HepG2 (cell line): ENCODE measurements around the gene GNG12. TPM values are rescaled to one million over a fixed set of nuclear protein-coding genes. Genes with fewer than 3 reads are reported as not detected.
A peak's percentile ranks its signal among the peaks of the same experiment; 100 is the strongest.

Experiments used
- ATAC-seq: fragments of 200-7000 bp; cut with Tn5 transposase; 3 replicates; pipeline ENCODE4 v1.9.1; 2020; ENCODE audit warnings: mild to moderate bottlenecking, moderate library complexity
- BruUV-seq: library from RNA; stranded (reverse); fragments of 400-500 nt; replicated peaks from 2 replicates; lab custom pipeline; 2021; lab: Mats Ljungman, UMichigan
- CTCF ChIA-PET: fragments of 300-600 bp; formaldehyde crosslinking; extraction: SDS; loops from one replicate; lab custom pipeline; 2021; ENCODE audit warnings: low total read pairs, inconsistent platforms, low intra/inter-chr PET ratio; lab: Yijun Ruan, JAX
- POLR2A ChIA-PET: fragments of 350-600 bp; sonication (Branson Sonifier 250); formaldehyde crosslinking; loops from one replicate; lab custom pipeline; 2020; ENCODE audit warnings: antibody characterized with exemption, inconsistent platforms; lab: Yijun Ruan, JAX
- DNase-seq: peaks from one replicate; pipeline ENCODE4 v3.0.0-alpha.2; 2015; ENCODE audit warnings: low spot score
- FAIRE-seq: peaks from 3 replicates; lab custom pipeline; 2011; peaks lifted over from hg19 to GRCh38; lab: Jason Lieb, UNC
- H2AFZ ChIP-seq: one replicate; pipeline ENCODE4 v1.6.1; 2011; ENCODE audit warnings: low read length, inconsistent platforms
- H3K27ac ChIP-seq: fragments of 300-600 bp; 3 replicates; pipeline ENCODE4 v1.8.0; 2011; ENCODE audit warnings: mixed run types, mild to moderate bottlenecking, mixed read lengths, low read length, inconsistent platforms; ENCODE audit not compliant: insufficient read depth; ENCODE audit errors: extremely low read length
- H3K27me3 ChIP-seq, 2 experiments: fragments of 200-600 bp in 1 of 2; 2 replicates in 1 of 2; 3 replicates in 1 of 2; pipeline versions ENCODE4 v1.6.0 to v1.8.0; 2011; ENCODE audit warnings: low read length in 2 of 2, mild to moderate bottlenecking in 2 of 2, moderate library complexity in 2 of 2, inconsistent platforms in 1 of 2; ENCODE audit not compliant: insufficient read depth in 2 of 2, control insufficient read depth in 1 of 2
- H3K36me3 ChIP-seq, 2 experiments: fragments of 200-600 bp in 1 of 2; replicated peaks in 1 of 2; 2 replicates in 1 of 2; 3 replicates in 1 of 2; pipeline versions ENCODE4 v1.5.1 to v1.8.0; 2011; ENCODE audit warnings: low read length in 2 of 2, inconsistent platforms in 1 of 2; ENCODE audit not compliant: insufficient read depth in 2 of 2, control insufficient read depth in 1 of 2
- H3K4me1 ChIP-seq: 2 replicates; pipeline ENCODE4 v1.5.1; 2012; ENCODE audit warnings: low read length, inconsistent platforms; ENCODE audit not compliant: insufficient read depth
- H3K4me2 ChIP-seq: 2 replicates; pipeline ENCODE4 v1.6.0; 2011; ENCODE audit warnings: low read depth, low read length, inconsistent platforms
- H3K4me3 ChIP-seq, 3 experiments: fragments of 200-600 bp in 1 of 3; sonication (generic), shearing (Covaris generic) in 1 of 3; replicated peaks in 1 of 3; 2 replicates each; pipeline ENCODE4 v1.5.1; 2011 to 2016; ENCODE audit warnings: low read length in 3 of 3, inconsistent platforms in 2 of 3, low read depth in 2 of 3, mild to moderate bottlenecking in 2 of 3, control low read depth in 1 of 3, mixed read lengths in 1 of 3; ENCODE audit not compliant: insufficient read depth in 1 of 3
- H3K79me2 ChIP-seq: one replicate; pipeline ENCODE4 v1.6.1; 2011; ENCODE audit warnings: low read length, inconsistent platforms; ENCODE audit not compliant: insufficient read depth
- H3K9ac ChIP-seq: 2 replicates; pipeline ENCODE4 v1.6.0; 2011; ENCODE audit warnings: mild to moderate bottlenecking, low read depth, low read length, inconsistent platforms; ENCODE audit not compliant: insufficient read depth
- H3K9me3 ChIP-seq: 2 replicates; pipeline ENCODE4 v1.5.1; 2012; ENCODE audit warnings: mild to moderate bottlenecking, low read length
- H4K20me1 ChIP-seq: 2 replicates; pipeline ENCODE4 v1.6.0; 2011; ENCODE audit warnings: inconsistent platforms, mild to moderate bottlenecking, low read length, moderate library complexity; ENCODE audit not compliant: insufficient read depth
- GATAD2A ChIP-seq: IDR thresholded peaks from 2 replicates; pipeline ENCODE4 v1.6.1; 2016
- HNRNPH1 ChIP-seq: fragments of 200-400 bp; formaldehyde crosslinking; optimal IDR thresholded peaks from 2 replicates; pipeline ENCODE3; 2017; ENCODE audit warnings: mild to moderate bottlenecking, low read depth, low read length
- ZNF3 ChIP-seq: IDR thresholded peaks from 2 replicates; pipeline ENCODE4 v1.7.0; 2017; ENCODE audit warnings: inconsistent platforms
- ZNF337 ChIP-seq: sonication (generic); formaldehyde crosslinking; IDR thresholded peaks from 2 replicates; pipeline ENCODE4 v1.5.1; 2020; ENCODE audit warnings: missing genetic modification reagents, low read depth, mild to moderate bottlenecking, borderline replicate concordance
- ZNF577 ChIP-seq: sonication (generic); formaldehyde crosslinking; IDR thresholded peaks from 2 replicates; pipeline ENCODE4 v1.4.0; 2020; ENCODE audit warnings: mild to moderate bottlenecking, low read depth, missing genetic modification reagents, borderline replicate concordance
- ZNF772 ChIP-seq: sonication (generic); formaldehyde crosslinking; IDR thresholded peaks from 2 replicates; pipeline ENCODE4 v1.5.0; 2020; ENCODE audit warnings: mild to moderate bottlenecking, missing genetic modification reagents
- ZNF777 ChIP-seq: sonication (generic); formaldehyde crosslinking; IDR thresholded peaks from 2 replicates; pipeline ENCODE4 v1.4.0; 2020; ENCODE audit warnings: missing genetic modification reagents
- WGBS: methylation state at CpG from one replicate; pipeline ENCODE4 v1.1.6; 2017; ENCODE audit warnings: low lambda C conversion rate; 5-methylcytosine and 5-hydroxymethylcytosine counted together
- in situ Hi-C: cut with HindIII; loops from 2 replicates; pipeline ENCODE4 v1.10.0; 2017; ENCODE audit warnings: low pct_unique_long_range_greater_than_20kb; ENCODE audit not compliant: extremely low pct_ligation_motif_present
- intact Hi-C: fragments of 100-400 bp; cut with micrococcal nuclease; formaldehyde crosslinking; loops from one replicate; pipeline ENCODE4 v1.10.0; 2022; ENCODE audit not compliant: unreplicated experiment
- polyA plus RNA-seq, 8 experiments: library from polyadenylated mRNA; depleted of rRNA in 3 of 8; stranded (reverse) in 7 of 8; unstranded in 1 of 8; fragments of >200 nt; fragmentation: Illumina TruSeq in 4 of 8; extraction: Trizol in 4 of 8; gene quantifications; 2 replicates each; pipeline versions ENCODE4 v1.2.1 to v1.2.3, GENCODE V29; 2011 to 2016; ENCODE audit warnings: low read depth in 4 of 8, missing spikeins in 1 of 8, mixed read lengths in 1 of 8; ENCODE audit not compliant: insufficient read depth in 1 of 8
- total RNA-seq, 5 experiments: library from RNA; depleted of rRNA; stranded (reverse); fragments of >200 nt; fragmentation: Illumina TruSeq; extraction: Trizol; gene quantifications; 2 replicates each; pipeline ENCODE4 v1.2.3, GENCODE V29; 2016; ENCODE audit warnings: low read depth in 1 of 5
- TF ChIP-seq, protein P1 (sequence below): sonication (generic); formaldehyde crosslinking; IDR thresholded peaks from 2 replicates; pipeline ENCODE4 v1.4.0; 2020; ENCODE audit warnings: missing genetic modification reagents, borderline replicate concordance
- TF ChIP-seq, protein P2 (sequence below): sonication (generic); formaldehyde crosslinking; IDR thresholded peaks from 2 replicates; pipeline ENCODE4 v1.4.0; 2020; ENCODE audit warnings: missing genetic modification reagents
- TF ChIP-seq, protein P3 (sequence below): sonication (generic); formaldehyde crosslinking; IDR thresholded peaks from 2 replicates; pipeline ENCODE4 v1.4.0; 2020; ENCODE audit warnings: mild to moderate bottlenecking, missing genetic modification reagents, borderline replicate concordance

GNG12 gene
- total and polyA plus RNA-seq, 2 of the 13 experiments (the other 11 are each of a cell fraction or from before 2014, with no cell fraction given): 0.11 TPM

DNA sequence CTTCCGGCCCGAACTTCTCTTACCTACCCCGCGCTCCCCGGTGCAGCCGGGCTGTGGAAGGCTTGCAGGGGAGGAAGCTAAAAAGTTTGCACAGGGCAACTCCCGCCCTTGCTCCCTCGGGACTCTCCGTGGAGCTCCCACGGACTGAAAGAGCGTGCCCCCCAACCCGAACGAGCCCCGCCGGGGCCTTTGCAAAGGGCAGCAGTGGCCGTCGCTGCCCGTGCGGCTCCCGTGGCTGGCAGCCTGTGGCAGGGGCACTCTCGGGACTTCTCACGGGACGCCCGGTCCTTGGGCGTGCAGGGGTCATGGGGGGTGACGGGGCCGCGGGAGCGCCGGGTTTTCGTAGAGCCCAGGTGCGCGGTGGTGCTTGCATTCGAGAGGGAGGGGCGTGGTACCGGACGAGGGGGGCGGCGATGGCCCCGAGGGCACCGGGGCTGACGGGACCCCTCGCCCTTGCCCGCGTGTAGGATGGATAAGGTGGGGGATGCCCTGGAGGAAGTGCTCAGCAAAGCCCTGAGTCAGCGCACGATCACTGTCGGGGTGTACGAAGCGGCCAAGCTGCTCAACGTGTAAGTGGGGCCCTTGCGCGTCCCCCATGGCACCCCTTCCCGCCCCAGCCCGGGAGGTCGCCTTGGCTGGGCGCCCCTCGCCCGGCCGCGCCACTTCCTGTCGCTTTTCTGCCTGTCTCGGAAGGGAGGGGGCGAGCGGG is 147.6 kb downstream of the GNG12 start (continued):
- TF ChIP-seq, protein P1, sequence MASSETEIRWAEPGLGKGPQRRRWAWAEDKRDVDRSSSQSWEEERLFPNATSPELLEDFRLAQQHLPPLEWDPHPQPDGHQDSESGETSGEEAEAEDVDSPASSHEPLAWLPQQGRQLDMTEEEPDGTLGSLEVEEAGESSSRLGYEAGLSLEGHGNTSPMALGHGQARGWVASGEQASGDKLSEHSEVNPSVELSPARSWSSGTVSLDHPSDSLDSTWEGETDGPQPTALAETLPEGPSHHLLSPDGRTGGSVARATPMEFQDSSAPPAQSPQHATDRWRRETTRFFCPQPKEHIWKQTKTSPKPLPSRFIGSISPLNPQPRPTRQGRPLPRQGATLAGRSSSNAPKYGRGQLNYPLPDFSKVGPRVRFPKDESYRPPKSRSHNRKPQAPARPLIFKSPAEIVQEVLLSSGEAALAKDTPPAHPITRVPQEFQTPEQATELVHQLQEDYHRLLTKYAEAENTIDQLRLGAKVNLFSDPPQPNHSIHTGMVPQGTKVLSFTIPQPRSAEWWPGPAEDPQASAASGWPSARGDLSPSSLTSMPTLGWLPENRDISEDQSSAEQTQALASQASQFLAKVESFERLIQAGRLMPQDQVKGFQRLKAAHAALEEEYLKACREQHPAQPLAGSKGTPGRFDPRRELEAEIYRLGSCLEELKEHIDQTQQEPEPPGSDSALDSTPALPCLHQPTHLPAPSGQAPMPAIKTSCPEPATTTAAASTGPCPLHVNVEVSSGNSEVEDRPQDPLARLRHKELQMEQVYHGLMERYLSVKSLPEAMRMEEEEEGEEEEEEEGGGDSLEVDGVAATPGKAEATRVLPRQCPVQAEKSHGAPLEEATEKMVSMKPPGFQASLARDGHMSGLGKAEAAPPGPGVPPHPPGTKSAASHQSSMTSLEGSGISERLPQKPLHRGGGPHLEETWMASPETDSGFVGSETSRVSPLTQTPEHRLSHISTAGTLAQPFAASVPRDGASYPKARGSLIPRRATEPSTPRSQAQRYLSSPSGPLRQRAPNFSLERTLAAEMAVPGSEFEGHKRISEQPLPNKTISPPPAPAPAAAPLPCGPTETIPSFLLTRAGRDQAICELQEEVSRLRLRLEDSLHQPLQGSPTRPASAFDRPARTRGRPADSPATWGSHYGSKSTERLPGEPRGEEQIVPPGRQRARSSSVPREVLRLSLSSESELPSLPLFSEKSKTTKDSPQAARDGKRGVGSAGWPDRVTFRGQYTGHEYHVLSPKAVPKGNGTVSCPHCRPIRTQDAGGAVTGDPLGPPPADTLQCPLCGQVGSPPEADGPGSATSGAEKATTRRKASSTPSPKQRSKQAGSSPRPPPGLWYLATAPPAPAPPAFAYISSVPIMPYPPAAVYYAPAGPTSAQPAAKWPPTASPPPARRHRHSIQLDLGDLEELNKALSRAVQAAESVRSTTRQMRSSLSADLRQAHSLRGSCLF: no peak
- TF ChIP-seq, all 625 proteins: peak for 49

DNA sequence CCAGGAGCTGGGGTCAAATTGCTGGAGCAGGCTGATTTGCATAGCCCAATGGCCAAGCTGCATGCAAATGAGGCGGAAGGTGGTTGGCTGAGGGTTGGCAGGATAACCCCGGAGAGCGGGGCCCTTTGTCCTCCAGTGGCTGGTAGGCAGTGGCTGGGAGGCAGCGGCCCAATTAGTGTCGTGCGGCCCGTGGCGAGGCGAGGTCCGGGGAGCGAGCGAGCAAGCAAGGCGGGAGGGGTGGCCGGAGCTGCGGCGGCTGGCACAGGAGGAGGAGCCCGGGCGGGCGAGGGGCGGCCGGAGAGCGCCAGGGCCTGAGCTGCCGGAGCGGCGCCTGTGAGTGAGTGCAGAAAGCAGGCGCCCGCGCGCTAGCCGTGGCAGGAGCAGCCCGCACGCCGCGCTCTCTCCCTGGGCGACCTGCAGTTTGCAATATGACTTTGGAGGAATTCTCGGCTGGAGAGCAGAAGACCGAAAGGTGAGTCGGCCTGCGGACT is 148.2 kb downstream of the GNG12 start, which contains the start of gene GADD45A:
TSS of gene GADD45A (plus strand) at position 135 of the 491 bp plus-strand sequence. CDS start at position 429, 294 bp downstream.
- FAIRE-seq (peak; percentile 74), ATAC-seq (peak; percentile 91), DNase-seq (peak; percentile 98)
- BruUV-seq: no TSS peak
- peak within 1 kb of the TSS; percentile 98 for H3K9ac ChIP-seq
- H3K27me3 ChIP-seq: no peaks in the 10 kb centered on the region; a peak in 1 of 5 replicates
- no CpG with 5 or more reads among the region's 39 CpGs for WGBS
- peaks cover 28% of the 10 kb centered on the region for H3K79me2 ChIP-seq
- ChIA-PET POLR2A (interaction anchor here (0.6 to 4.3 kb wide), 41 partner anchors 11 to 269 kb away, joined by 3 to 114 read pairs (median 5); no protein-coding TSS in a partner anchor), CTCF (no interaction called here)
- peak within 1 kb of the TSS; percentile 97 to 99 (median 98) for H3K4me3 ChIP-seq
- H3K36me3 ChIP-seq: peaks cover 1 to 14% of the 10 kb centered on the region in 2 experiments; a peak in 2 of 5 replicates
- H3K27ac ChIP-seq: peak within 1 kb of the TSS; percentile 96
- in situ Hi-C loops: loop anchor here (5.0 to 10.0 kb wide), 2 partner anchors 77 to 120 kb away; no protein-coding TSS in a partner anchor
- H3K9me3 ChIP-seq: no peaks in the 10 kb centered on the region
- H4K20me1 ChIP-seq: peaks cover 15% of the 10 kb centered on the region
- H3K4me2 ChIP-seq: peak within 1 kb of the TSS; percentile 96
- H3K4me1 ChIP-seq: peaks cover 60% of the 10 kb centered on the region
- no peak within 1 kb of the TSS for H2AFZ ChIP-seq
- intact Hi-C loops: loop anchor here (1.0 to 5.0 kb wide), 3 partner anchors 21 to 258 kb away; no protein-coding TSS in a partner anchor
- TF ChIP-seq, protein P2, sequence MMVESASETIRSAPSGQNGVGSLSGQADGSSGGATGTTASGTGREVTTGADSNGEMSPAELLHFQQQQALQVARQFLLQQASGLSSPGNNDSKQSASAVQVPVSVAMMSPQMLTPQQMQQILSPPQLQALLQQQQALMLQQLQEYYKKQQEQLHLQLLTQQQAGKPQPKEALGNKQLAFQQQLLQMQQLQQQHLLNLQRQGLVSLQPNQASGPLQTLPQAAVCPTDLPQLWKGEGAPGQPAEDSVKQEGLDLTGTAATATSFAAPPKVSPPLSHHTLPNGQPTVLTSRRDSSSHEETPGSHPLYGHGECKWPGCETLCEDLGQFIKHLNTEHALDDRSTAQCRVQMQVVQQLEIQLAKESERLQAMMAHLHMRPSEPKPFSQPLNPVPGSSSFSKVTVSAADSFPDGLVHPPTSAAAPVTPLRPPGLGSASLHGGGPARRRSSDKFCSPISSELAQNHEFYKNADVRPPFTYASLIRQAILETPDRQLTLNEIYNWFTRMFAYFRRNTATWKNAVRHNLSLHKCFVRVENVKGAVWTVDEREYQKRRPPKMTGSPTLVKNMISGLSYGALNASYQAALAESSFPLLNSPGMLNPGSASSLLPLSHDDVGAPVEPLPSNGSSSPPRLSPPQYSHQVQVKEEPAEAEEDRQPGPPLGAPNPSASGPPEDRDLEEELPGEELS: peak; percentile 61; the same call in 1 of the 2 replicates
- peak; percentile 54; the same call in 1 of the 2 replicates for TF ChIP-seq ZNF777 (CRISPR knock-in tag)
- peak; percentile 31; the same call in 1 of the 2 replicates for TF ChIP-seq ZNF337
- peak; percentile 95 for TF ChIP-seq HNRNPH1
- no peak for TF ChIP-seq GATAD2A (CRISPR knock-in tag)
- TF ChIP-seq ZNF577 (CRISPR knock-in tag): no peak
- TF ChIP-seq, protein P3, sequence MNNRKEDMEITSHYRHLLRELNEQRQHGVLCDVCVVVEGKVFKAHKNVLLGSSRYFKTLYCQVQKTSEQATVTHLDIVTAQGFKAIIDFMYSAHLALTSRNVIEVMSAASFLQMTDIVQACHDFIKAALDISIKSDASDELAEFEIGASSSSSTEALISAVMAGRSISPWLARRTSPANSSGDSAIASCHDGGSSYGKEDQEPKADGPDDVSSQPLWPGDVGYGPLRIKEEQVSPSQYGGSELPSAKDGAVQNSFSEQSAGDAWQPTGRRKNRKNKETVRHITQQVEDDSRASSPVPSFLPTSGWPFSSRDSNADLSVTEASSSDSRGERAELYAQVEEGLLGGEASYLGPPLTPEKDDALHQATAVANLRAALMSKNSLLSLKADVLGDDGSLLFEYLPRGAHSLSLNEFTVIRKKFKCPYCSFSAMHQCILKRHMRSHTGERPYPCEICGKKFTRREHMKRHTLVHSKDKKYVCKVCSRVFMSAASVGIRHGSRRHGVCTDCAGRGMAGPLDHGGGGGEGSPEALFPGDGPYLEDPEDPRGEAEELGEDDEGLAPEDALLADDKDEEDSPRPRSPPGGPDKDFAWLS (CRISPR knock-in tag): no peak
- peak; percentile 49; the same call in 1 of the 2 replicates for TF ChIP-seq ZNF772 (CRISPR knock-in tag)
- no peak; the same call in 1 of the 2 replicates for TF ChIP-seq ZNF3
